HUES48 (cell line): ENCODE data around the gene DOCK8.
"Not testable (repeated sequence)": the region's sequence is repeated elsewhere in the genome, so short reads cannot be mapped to it uniquely, and the experiment has no call there.

ENCODE experiments used
- H3K27ac ChIP-seq: one replicate; pipeline ENCODE4 v1.7.0; 2013; ENCODE audit warnings: low read depth, low read length, inconsistent platforms
- H3K27me3 ChIP-seq: 2 replicates; pipeline ENCODE4 v1.6.1; 2013; ENCODE audit warnings: mild to moderate bottlenecking, low read length; ENCODE audit not compliant: control insufficient read depth, insufficient read depth
- H3K36me3 ChIP-seq: 2 replicates; pipeline ENCODE4 v1.6.1; 2013; ENCODE audit warnings: low read length; ENCODE audit not compliant: control insufficient read depth, insufficient read depth
- H3K4me1 ChIP-seq: 2 replicates; pipeline ENCODE4 v1.6.1; 2013; ENCODE audit warnings: mild to moderate bottlenecking, low read length; ENCODE audit not compliant: control insufficient read depth, insufficient read depth
- H3K4me3 ChIP-seq: 2 replicates; pipeline ENCODE4 v1.5.1; 2013; ENCODE audit warnings: mild to moderate bottlenecking, low read depth, low read length
- H3K9ac ChIP-seq: 2 replicates; pipeline ENCODE4 v1.6.1; 2013; ENCODE audit warnings: mild to moderate bottlenecking, low read depth, low read length, moderate library complexity
- H3K9me3 ChIP-seq: 2 replicates; pipeline ENCODE4 v1.6.1; 2013; ENCODE audit warnings: low read length; ENCODE audit not compliant: control insufficient read depth, insufficient read depth

Gene DOCK8

DNA sequence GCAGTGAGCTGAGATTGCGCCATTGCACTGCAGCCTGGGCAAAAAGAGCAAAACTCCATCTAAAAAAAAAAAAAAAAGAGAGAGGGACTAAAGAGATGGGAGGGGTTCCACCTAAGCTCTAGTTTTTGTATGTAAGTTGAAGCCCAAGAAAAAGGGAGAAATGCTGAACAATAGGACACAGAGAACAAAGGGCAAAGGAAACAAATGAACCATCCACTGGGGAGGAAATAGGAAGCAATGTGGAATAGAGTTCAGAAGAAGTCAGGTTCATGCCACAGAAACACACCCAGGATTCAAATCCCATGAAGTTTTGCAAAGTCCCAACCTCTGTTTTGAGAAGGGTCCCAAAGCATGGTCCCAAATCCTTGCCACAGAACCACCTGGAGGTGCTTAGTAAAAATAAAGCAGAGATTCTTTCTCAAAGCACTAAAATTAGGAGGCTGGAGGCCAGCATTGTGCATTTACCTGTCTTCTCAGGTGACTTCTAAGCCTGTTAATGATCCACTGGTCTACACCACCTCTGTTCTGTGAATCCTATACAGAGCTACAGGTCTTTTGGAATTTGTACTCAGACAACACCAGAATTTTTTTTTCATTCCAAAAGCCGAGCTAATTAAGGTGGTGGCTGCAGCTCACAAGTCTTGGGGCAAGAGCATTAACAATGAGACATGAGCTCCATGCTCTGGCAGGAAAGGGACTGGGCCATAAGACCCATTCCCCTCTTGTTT, 177.6 kb downstream of the DOCK8 start:
- Histone ChIP-seq H3K9me3 (no peaks in the 10 kb centered on the region), H3K36me3 (no peaks in the 10 kb centered on the region), H3K4me1 (peaks cover 12% of the 10 kb centered on the region), H3K27ac (no peak overlapping the region), H3K27me3 (no peaks in the 10 kb centered on the region), H3K4me3 (no peak overlapping the region), H3K9ac (no peak overlapping the region)

DNA sequence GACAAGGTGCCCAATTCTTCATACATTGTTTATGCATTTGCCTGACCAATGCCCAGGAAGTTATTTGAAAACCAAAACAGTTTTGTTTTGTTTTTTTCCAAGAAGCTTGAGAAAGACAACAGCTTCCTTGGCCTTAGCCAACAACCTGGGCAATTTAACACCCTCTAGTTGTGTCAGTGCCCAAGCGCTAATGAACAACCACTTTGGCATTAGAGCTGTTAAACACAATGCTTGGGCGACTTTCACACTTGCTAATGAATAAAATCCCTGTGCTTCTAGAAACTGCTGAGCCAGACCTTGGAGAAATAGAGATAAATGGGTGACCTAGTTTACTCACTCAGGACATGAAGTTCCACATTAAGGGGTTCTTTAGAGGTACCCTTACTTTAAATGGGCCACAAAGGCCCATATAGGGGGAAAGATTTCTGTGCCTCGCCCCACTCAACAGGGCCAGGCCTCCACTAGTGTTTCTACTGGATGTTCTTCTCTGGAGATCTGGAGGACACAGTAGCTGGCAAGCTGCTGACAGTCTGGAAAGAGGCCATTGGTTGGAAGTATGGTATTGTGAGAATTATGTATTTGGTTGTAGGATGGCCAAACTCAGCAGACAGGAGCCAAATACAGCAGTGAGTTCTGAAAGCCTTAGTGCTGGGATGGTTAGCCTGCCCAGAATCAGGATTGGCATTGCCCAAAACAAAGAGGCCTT, 179.8 kb downstream of the DOCK8 start:
- no peak overlapping the region for H3K9ac ChIP-seq
- peaks cover 10% of the 10 kb centered on the region for H3K4me1 ChIP-seq
- H3K4me3 ChIP-seq, result no peak overlapping the region
- no peaks in the 10 kb centered on the region for H3K27me3 ChIP-seq
- H3K9me3 ChIP-seq, result no peaks in the 10 kb centered on the region
- H3K36me3 ChIP-seq, result no peaks in the 10 kb centered on the region
- no peak overlapping the region for H3K27ac ChIP-seq

DNA sequence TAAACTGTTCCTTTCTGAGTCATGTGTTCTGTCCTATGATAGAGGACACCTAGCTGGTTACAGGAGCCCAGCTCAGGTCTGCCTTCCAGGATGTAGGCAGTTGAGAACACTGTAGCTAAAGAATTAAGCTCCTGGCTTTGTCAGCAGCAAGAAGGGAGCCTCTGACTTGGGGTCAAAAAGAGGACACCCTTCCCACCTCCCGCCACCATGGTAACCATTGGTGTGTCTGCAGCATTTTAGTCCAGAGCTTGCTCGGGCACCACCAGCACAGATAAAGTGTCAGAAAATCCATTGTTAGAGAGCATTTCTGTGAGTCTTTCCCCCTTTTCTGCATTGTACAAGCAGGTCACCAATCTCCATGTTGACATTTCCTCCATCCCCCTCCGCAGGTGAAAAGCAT, 181.7 kb downstream of the DOCK8 start:
- Histone ChIP-seq H3K4me1 (no peaks in the 10 kb centered on the region), H3K27me3 (no peaks in the 10 kb centered on the region), H3K9ac (no peak overlapping the region), H3K9me3 (no peaks in the 10 kb centered on the region), H3K27ac (no peak overlapping the region), H3K36me3 (no peaks in the 10 kb centered on the region), H3K4me3 (no peak overlapping the region)

DNA sequence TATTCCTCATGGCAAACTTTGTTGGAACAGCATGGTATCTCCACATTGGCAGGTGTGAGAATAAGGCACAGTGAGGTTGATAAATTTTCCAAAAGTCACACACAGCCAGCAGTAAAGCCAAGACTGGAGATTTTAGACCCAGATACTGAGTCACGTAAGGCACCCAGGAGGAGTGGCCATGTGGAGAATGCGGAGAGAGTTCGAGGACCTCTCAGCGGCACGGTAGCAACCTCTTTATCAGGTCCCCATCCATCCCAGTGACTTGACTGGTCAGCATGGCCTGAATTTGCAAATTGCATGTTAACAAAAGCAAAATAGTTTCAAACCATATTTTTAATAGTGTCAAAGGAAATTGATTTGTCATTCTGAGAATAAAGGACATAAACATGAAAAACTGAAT, 183.4 kb downstream of the DOCK8 start:
- Histone ChIP-seq H3K9me3 (no peaks in the 10 kb centered on the region), H3K27ac (no peak overlapping the region), H3K9ac (no peak overlapping the region), H3K36me3 (no peaks in the 10 kb centered on the region), H3K27me3 (no peaks in the 10 kb centered on the region), H3K4me3 (no peak overlapping the region), H3K4me1 (no peaks in the 10 kb centered on the region)

DNA sequence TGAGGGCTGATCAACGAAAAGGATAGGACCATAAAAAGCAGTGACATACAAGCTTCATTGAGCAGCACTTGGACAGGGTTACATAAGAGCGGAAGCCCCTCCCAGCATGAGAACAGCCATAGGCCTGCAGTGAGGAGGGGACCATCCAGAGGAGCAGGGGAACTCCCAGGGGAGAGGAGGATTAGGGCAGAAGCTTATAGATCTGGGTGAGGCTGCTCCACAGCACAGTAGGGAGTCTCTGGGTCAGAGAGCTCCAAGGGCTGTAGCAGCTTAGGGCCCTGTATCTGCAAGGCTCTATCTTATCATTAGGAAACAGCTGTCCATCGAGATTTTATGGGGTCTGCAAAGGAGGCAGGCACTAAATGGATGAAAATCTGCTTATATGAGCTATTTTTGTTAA, 186.6 kb downstream of the DOCK8 start:
- H3K36me3 ChIP-seq, result no peaks in the 10 kb centered on the region
- H3K4me1 ChIP-seq, result peaks cover 8% of the 10 kb centered on the region; the same call in 1 of the 2 replicates
- no peak overlapping the region for H3K27ac ChIP-seq
- no peaks in the 10 kb centered on the region for H3K9me3 ChIP-seq
- no peak overlapping the region for H3K9ac ChIP-seq
- no peaks in the 10 kb centered on the region for H3K27me3 ChIP-seq
- H3K4me3 ChIP-seq, result no peak overlapping the region

DNA sequence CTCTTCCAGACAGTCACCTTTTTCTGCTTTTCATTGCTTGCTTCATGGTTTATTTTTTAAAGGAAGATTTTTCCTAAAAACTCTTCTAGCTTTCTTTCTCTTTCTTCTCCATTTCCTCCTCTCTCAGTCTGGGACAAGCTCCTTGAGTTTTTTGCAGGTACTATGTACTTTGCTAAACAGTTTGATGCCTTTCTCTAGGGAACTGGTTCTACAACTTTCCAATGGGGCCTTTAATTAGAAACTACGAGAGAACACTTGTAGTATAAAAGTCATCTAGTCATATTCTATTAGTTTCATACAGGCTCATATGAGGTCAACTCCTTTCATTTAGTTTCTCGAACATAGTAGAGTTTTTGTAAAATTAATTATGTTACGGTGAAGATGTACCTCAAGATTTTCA, 189.6 kb downstream of the DOCK8 start:
- peaks cover 8% of the 10 kb centered on the region; the same call in 1 of the 2 replicates for H3K4me1 ChIP-seq
- H3K27ac ChIP-seq, result no peak overlapping the region
- no peak overlapping the region for H3K4me3 ChIP-seq
- no peaks in the 10 kb centered on the region for H3K27me3 ChIP-seq
- no peaks in the 10 kb centered on the region for H3K36me3 ChIP-seq
- no peaks in the 10 kb centered on the region for H3K9me3 ChIP-seq
- H3K9ac ChIP-seq, result no peak overlapping the region

DNA sequence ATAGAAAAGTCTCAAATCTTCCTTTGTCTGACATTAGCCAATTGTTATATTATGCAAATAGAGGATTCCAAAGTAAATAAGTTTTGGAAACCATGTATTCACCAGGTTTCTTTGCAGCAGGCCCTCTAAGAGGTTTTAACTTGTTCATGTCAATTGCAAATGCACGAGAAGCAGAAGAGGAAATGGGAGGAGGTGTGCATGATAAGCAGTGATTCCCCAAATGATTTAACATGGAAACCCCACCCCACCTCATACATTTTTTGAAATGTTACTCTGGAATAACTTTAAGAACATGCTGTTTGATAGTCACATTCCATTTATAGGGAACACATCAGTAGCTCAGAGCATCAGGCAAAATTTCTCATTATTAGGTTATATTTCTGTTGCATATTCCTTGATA, 190.7 kb downstream of the DOCK8 start:
- no peak overlapping the region for H3K4me3 ChIP-seq
- no peaks in the 10 kb centered on the region for H3K36me3 ChIP-seq
- H3K9me3 ChIP-seq, result no peaks in the 10 kb centered on the region
- no peaks in the 10 kb centered on the region for H3K27me3 ChIP-seq
- H3K9ac ChIP-seq, result no peak overlapping the region
- no peak overlapping the region for H3K27ac ChIP-seq
- H3K4me1 ChIP-seq, result peaks cover 8% of the 10 kb centered on the region; the same call in 1 of the 2 replicates

DNA sequence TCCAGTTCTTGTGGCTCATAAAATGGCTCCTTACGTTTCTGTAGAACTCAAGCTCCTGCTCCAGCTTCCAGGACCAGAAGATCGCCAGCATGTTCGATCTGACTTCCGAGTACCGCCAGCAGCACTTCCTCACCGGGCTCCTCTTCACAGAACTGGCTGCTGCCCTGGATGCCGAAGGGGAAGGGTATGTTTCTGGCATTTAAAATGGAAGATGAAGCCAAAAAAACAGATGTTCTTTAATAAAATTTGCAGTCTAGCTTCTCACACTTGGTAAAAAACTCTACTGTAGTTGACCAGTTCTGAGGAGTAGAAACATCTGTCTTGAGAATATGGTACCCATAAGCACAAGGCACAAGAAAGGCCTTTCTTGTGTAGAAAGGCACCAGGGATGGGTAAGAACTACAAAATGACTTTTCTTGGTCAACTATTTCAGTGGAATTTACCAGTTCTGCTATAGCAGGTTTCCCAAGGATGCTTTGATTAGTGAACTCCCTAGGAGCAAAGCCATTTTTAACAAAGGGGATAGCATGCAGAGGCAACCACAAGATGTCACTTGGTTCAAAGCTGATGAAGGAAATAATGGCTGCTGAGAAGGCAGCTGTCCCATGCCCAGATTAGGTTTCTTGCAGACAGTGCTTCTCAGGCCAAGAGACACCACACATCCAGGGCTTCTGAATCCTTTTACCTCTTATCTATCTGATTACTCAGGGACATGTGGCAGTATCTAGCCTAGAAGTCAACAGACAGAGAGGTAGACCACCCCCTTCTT, 192.4 kb downstream of the DOCK8 start:
- H3K27ac ChIP-seq, result no peak overlapping the region
- no peaks in the 10 kb centered on the region for H3K9me3 ChIP-seq
- H3K9ac ChIP-seq, result no peak overlapping the region
- H3K27me3 ChIP-seq, result no peaks in the 10 kb centered on the region
- peaks cover 8% of the 10 kb centered on the region; the same call in 1 of the 2 replicates for H3K4me1 ChIP-seq
- H3K36me3 ChIP-seq, result no peaks in the 10 kb centered on the region
- H3K4me3 ChIP-seq, result no peak overlapping the region

DNA sequence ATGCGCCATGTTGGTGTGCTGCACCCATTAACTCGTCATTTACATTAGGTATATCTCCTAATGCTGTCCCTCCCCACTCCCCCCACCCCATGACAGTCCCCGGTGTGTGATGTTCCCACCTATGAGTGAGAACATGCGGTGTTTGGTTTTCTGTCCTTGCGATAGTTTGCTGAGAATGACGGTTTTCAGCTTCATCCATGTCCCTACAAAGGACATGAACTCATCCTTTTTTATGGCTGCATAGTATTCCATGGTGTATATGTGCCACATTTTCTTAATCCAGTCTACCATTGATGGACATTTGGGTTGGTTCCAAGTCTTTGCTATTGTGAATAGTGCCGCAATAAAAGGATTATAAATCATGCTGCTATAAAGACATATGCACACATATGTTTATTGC, 195.0 kb downstream of the DOCK8 start:
- not testable (repeated sequence) for H3K9me3 ChIP-seq

DNA sequence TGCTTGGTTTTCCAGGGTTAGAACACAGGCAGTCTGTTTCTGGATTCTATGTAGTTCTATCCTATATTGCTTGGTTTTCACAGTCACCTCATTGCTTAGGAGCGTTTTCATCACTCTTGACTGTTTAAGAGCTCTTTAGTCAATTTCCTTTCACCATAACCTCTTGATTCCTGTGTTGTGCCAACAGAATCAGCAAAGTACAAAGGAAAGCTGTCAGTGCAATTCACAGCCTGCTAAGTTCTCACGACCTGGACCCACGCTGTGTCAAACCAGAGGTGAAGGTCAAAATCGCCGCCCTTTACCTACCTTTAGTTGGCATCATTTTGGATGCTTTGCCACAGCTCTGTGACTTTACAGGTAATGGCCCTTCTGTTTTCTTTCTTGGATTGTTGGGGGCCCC, 199.9 kb downstream of the DOCK8 start:
- Histone ChIP-seq H3K36me3 (no peaks in the 10 kb centered on the region), H3K27ac (no peak overlapping the region), H3K4me1 (no peaks in the 10 kb centered on the region), H3K9ac (no peak overlapping the region), H3K27me3 (no peaks in the 10 kb centered on the region), H3K4me3 (no peak overlapping the region), H3K9me3 (no peaks in the 10 kb centered on the region)

More for the DNA sequence above, 195.0 kb downstream of the DOCK8 start:
- H3K9ac ChIP-seq, H3K36me3 ChIP-seq, H3K27me3 ChIP-seq, H3K27ac ChIP-seq, H3K4me1 ChIP-seq, H3K4me3 ChIP-seq: not testable (repeated sequence)
